ENCODE data around the gene G3BP2.

The G3BP2 gene

DNA sequence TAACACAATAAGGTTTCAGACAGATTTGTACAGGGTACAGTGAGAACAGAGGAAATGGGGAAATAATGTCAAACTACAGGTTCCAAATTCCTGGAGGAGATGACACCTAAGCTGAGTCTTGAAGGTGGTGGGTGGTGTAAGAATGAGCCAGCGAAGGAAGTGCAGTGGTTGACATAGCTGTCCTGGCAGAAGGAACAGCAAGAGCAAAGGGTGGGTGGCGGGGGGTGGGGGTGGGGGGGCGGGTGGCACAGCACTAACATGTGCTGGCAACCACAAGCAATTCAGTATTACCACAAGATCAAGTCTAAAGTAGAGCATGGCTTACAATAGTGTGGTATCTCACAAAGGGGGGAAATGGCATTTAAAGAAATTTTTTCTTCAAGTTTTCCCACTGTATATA, 13.1 kb upstream of the G3BP2 start:
- no peaks in the 10 kb centered on the region for H4K20me1 ChIP-seq (ENCODE audit: low read depth, low read length)
- no peaks in the 10 kb centered on the region for H3K36me3 ChIP-seq (ENCODE audit: low read length)
- H3K27me3 ChIP-seq (ENCODE audit: low read length), result no peaks in the 10 kb centered on the region
- H3K4me3 ChIP-seq (ENCODE audit: insufficient read depth, low read length, poor library complexity, severe bottlenecking), result no peak overlapping the region
- no peak overlapping the region for H3K9ac ChIP-seq (ENCODE audit: low read length)
- no peaks in the 10 kb centered on the region for H3K9me3 ChIP-seq (ENCODE audit: insufficient read depth, low read length)
- no peaks in the 10 kb centered on the region for H3K79me2 ChIP-seq (ENCODE audit: insufficient read depth, low read length)
- no peak overlapping the region for H3K27ac ChIP-seq (ENCODE audit: low read depth, low read length)
- TF ChIP-seq CTCF (IDR thresholded peaks at IDR 0.05; ENCODE audit: insufficient read depth, low read length, poor library complexity, severe bottlenecking), result no peak
- TF ChIP-seq EZH2phosphoT487 (conservative IDR thresholded peaks at IDR 0.05; ENCODE audit: low read length), result no peak
- H3K9me2 ChIP-seq (replicated peaks; ENCODE audit: insufficient read depth, low read length), result no peaks in the 10 kb centered on the region
- H3K4me2 ChIP-seq (ENCODE audit: low read depth, low read length, poor library complexity, severe bottlenecking), result no peak overlapping the region
- no peak overlapping the region for H2AFZ ChIP-seq (ENCODE audit: low read depth, low read length, severe bottlenecking)
- H3F3A ChIP-seq (ENCODE audit: insufficient read depth), result no peaks in the 10 kb centered on the region

DNA sequence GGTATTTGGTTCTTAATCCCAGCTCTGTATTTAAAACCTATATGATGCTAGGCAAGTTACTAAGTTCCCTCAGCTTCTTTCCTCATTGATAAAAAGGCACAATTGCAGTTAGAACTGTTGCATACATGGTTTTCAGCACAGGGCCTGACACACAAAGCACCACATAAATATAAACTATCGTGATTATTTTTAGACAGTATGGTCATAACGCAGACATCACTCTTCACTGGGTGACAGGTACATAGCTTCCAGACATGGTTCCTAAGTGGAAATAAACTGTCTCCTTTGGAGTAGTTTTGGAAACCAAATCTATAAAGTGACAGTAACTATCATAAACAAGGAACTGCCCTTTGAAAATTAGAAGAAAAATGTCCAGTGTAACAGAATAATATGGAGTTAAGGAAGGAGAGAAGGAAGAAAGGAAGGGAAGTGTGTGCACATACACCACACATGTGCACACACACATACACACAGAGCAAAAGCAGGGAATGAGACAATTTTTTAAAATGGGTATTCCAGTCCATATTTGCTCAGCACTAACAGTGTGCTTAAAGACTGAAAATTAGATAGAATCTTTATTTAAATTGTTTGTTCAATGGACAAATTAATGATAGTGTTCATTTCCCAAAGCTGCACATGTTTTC, 12.5 kb upstream of the G3BP2 start:
- H3K9ac ChIP-seq (ENCODE audit: low read length), result no peak overlapping the region
- no peak for TF ChIP-seq CTCF (IDR thresholded peaks at IDR 0.05; ENCODE audit: insufficient read depth, low read length, poor library complexity, severe bottlenecking)
- no peak for TF ChIP-seq EZH2phosphoT487 (conservative IDR thresholded peaks at IDR 0.05; ENCODE audit: low read length)

GRCh38 chr4:75683482-75684155, 10.4 kb upstream of the G3BP2 start:
- no peak for TF ChIP-seq CTCF (IDR thresholded peaks at IDR 0.05; ENCODE audit: insufficient read depth, low read length, poor library complexity, severe bottlenecking)
- no peak for TF ChIP-seq EZH2phosphoT487 (conservative IDR thresholded peaks at IDR 0.05; ENCODE audit: low read length)
- Histone ChIP-seq H3K27ac (ENCODE audit: low read depth, low read length) (no peak overlapping the region), H2AFZ (ENCODE audit: low read depth, low read length, severe bottlenecking) (no peak overlapping the region)

More for the DNA sequence above, 12.5 kb upstream of the G3BP2 start:
- Histone ChIP-seq H3K4me3 (ENCODE audit: insufficient read depth, low read length, poor library complexity, severe bottlenecking) (no peak overlapping the region), H3K9me2 (replicated peaks; ENCODE audit: insufficient read depth, low read length) (no peaks in the 10 kb centered on the region), H3K79me2 (ENCODE audit: insufficient read depth, low read length) (no peaks in the 10 kb centered on the region), H3K4me2 (ENCODE audit: low read depth, low read length, poor library complexity, severe bottlenecking) (no peak overlapping the region), H3K27ac (ENCODE audit: low read depth, low read length) (no peak overlapping the region), H3K36me3 (ENCODE audit: low read length) (no peaks in the 10 kb centered on the region), H4K20me1 (ENCODE audit: low read depth, low read length) (no peaks in the 10 kb centered on the region), H3K9me3 (ENCODE audit: insufficient read depth, low read length) (no peaks in the 10 kb centered on the region), H3K27me3 (ENCODE audit: low read length) (no peaks in the 10 kb centered on the region), H2AFZ (ENCODE audit: low read depth, low read length, severe bottlenecking) (no peak overlapping the region), H3F3A (ENCODE audit: insufficient read depth) (no peaks in the 10 kb centered on the region)

More at GRCh38 chr4:75683482-75684155, 10.4 kb upstream of the G3BP2 start:
- Histone ChIP-seq H3K9me2 (replicated peaks; ENCODE audit: insufficient read depth, low read length) (no peaks in the 10 kb centered on the region), H3K9ac (ENCODE audit: low read length) (no peak overlapping the region), H3K27me3 (ENCODE audit: low read length) (no peaks in the 10 kb centered on the region), H3K9me3 (ENCODE audit: insufficient read depth, low read length) (no peaks in the 10 kb centered on the region), H4K20me1 (ENCODE audit: low read depth, low read length) (no peaks in the 10 kb centered on the region), H3K4me2 (ENCODE audit: low read depth, low read length, poor library complexity, severe bottlenecking) (no peak overlapping the region), H3F3A (ENCODE audit: insufficient read depth) (no peaks in the 10 kb centered on the region), H3K4me3 (ENCODE audit: insufficient read depth, low read length, poor library complexity, severe bottlenecking) (no peak overlapping the region), H3K79me2 (ENCODE audit: insufficient read depth, low read length) (no peaks in the 10 kb centered on the region), H3K36me3 (ENCODE audit: low read length) (no peaks in the 10 kb centered on the region)

Measured in SU-DHL-6 (cell line).